Measurements from ENCODE around the gene UCN.
"Not testable (repeated sequence)": the region's sequence is repeated elsewhere in the genome, so short reads cannot be mapped to it uniquely, and the experiment has no call there.

Gene UCN

DNA sequence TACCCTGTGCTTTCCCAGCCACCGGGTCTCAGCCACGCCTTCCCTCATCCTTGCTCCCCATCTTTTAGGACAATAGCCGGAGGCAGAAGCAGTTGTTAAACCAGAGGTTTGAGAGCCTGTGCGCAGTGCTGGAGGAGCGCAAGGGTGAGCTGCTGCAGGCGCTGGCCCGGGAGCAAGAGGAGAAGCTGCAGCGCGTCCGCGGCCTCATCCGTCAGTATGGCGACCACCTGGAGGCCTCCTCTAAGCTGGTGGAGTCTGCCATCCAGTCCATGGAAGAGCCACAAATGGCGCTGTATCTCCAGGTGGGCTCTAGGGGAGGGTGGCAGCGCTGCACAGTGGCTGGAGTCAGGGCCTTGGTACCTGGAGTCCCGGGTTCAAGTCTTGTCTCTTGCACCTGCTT is 2.7 kb downstream of the UCN start:
- ATAC-seq (no peak), DNase-seq (ENCODE audit: low spot score in 2 of 2) (no peak)
- Mint-ChIP-seq H3K36me3 (peaks cover 6% of the 10 kb centered on the region), H3K27ac (no peak overlapping the region), H3K9me3 (no peaks in the 10 kb centered on the region), H3K4me3 (peak overlapping the region; percentile 55), H3K4me1 (peaks cover 12% of the 10 kb centered on the region)

DNA sequence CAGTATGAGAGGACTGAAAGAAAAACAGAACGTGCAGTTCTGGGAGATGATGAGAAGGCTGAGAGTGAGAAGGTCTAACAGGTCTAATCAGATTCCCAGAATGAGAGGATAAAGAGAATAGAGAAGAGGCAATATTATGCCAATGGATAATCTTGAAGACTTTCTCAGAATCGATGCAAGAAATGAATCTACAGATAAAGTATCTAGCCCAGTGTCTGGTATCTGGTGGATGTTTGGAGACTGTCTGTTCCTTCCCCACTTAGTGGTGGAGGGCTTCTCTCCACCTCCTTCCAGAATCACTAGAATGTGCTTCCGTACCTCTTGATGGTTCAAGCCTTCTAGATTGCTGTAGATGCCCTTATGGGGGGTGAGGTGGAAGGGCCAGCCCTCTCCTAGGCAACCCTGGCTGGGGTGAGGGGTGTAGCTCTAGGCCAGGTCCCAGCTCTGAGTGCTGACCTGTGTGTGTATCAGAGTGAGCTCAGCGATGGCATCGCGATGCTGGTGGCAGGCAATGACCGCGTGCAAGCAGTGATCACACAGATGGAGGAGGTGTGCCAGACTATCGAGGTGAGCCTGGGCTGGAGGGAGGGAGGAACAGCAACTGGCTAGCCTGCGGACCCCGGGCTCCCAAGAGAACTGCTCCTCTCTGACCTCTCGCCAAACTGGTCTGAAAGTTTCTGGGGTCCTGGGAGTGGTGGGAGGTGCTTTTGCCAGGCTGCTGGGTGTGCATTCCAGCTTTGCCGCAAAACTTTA is 3.6 kb downstream of the UCN start:
- no peaks in the 10 kb centered on the region for H3K9me3 Mint-ChIP-seq
- no peak overlapping the region for H3K4me3 Mint-ChIP-seq
- DNase-seq (ENCODE audit: low spot score in 2 of 2): no peak
- no peaks in the 10 kb centered on the region for H3K36me3 Mint-ChIP-seq
- ATAC-seq: no peak
- peaks cover 12% of the 10 kb centered on the region for H3K4me1 Mint-ChIP-seq
- no peak overlapping the region for H3K27ac Mint-ChIP-seq

DNA sequence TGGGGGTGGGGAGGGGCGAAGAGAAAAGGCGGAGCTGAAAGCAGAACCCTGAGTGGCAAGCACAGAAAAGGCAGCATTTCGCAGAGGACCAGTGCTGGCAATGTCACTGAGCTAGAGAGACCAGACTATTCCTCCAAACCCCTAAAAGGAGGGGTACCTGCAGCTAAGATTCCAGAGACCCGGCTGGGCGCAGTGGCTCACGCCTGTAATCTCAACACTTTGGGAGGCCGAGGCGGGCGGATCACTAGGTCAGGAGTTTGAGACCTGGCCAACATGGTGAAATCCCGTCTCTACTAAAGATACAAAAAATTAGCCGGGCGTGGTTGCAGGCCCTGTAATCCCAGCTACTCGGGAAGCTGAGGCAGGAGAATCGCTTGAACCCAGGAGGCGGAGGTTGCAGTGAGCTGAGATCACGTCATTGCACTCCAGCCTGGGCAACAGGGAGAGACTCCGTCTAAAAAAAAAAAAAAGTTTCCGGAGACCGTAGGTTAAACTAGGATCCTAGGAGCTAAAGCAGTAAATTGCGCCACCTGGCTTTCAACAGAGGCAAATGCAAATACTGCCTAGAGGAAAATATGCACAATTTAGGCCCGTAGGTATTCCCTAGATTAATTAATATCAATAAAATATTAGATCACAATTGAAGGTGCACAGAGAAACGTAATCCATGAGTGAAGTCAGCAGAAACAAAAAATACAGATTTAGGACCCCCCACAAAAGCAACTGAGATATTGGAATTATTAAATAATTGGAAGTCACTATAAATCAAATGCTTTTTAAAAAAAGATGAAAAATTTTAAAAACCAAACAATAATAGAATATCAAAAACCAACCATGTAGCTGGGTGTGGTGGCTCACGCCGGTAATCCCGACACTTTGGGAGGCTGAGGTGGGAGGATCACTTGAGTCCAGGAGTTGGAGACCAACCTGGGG is 4.9 kb downstream of the UCN start:
- H3K4me1 Mint-ChIP-seq: peaks cover 12% of the 10 kb centered on the region
- no peaks in the 10 kb centered on the region for H3K36me3 Mint-ChIP-seq
- peak; percentile 17 to 65 for DNase-seq (ENCODE audit: low spot score in 2 of 2)
- H3K27ac Mint-ChIP-seq: no peak overlapping the region
- H3K4me3 Mint-ChIP-seq: peak overlapping the region; percentile 25
- H3K9me3 Mint-ChIP-seq: no peaks in the 10 kb centered on the region
- ATAC-seq: peak; percentile 62

DNA sequence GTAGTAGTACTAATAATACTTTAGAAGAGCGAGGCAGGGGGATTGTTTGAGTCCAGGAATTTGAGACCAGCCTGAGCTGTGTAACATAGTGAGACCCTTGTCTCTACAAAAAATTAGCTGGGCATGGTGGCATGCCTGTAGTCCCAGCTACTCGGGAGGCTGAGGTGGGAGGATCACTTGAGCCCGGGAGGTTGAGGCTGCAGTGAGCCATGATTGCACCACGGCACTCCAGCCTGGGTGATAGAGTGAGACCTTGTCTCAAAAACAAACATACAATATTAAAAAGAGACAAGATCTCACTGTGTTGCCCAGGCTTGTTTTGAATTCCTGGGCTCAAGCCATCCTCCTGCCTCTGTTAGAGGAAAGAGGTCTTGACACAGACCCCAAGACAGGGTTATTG is 7.6 kb downstream of the UCN start:
- H3K4me1 Mint-ChIP-seq; H3K9me3 Mint-ChIP-seq; DNase-seq (ENCODE audit: low spot score in 2 of 2); H3K4me3 Mint-ChIP-seq; ATAC-seq; H3K36me3 Mint-ChIP-seq; H3K27ac Mint-ChIP-seq: not testable (repeated sequence)

DNA sequence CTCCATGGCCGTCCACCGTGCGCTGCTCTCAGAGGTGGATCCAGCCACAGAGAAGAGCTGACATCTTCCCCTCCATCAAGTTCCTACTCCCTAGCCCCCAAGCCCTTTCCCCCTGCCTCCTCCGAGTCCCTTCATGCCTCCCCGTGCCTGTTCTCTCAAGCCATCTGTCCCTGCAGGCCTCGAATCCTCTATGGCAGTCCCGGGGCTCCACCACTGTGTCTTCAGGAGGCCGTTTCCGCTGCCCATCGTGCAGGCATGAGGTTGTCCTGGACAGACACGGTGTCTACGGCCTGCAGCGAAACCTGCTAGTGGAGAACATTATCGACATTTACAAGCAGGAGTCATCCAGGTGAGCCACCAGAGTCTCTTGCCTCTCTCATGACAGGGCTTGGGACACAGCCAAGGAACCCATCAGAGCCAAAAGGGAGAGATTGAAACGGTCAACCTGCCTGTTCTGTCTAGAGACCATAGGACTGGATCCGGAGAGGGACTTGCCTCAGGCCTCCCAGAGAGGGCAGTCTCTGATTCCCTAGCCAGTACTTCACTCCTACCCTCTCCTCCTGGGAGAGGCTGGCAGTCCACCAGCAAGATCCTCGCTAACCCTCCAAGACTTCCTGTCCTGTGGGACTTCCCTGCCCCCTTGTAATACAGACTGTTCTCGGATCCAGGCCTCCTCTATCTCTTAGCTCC is 9.7 kb downstream of the UCN start:
- Mint-ChIP-seq H3K36me3 (no peaks in the 10 kb centered on the region), H3K4me1 (no peaks in the 10 kb centered on the region), H3K27ac (no peak overlapping the region), H3K9me3 (no peaks in the 10 kb centered on the region), H3K4me3 (no peak overlapping the region)
- DNase-seq (ENCODE audit: low spot score in 2 of 2) (no peak), ATAC-seq (no peak)

DNA sequence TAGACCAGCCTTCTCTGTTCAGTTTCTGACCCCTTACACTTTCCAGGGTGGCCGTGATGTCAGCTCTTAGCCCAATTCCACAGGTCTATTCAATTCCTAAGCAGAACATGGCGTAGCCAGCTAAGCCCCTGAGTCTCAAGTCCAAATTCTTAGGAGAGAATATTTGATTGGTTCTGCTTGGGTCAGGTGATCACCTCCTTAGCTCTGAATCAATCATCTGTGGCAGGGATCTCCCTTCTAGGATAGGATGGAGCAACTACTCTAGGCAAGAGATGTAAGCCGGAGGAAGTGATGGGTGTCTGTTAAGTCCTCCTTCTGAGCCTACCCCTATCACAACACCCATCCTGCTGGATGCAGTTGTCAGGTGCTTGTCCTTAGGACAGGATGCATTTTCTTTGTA is 11.1 kb downstream of the UCN start:
- Mint-ChIP-seq H3K4me1 (no peaks in the 10 kb centered on the region), H3K27ac (no peak overlapping the region), H3K36me3 (no peaks in the 10 kb centered on the region), H3K4me3 (no peak overlapping the region), H3K9me3 (no peaks in the 10 kb centered on the region)
- DNase-seq (ENCODE audit: low spot score in 2 of 2): no peak
- no peak for ATAC-seq

DNA sequence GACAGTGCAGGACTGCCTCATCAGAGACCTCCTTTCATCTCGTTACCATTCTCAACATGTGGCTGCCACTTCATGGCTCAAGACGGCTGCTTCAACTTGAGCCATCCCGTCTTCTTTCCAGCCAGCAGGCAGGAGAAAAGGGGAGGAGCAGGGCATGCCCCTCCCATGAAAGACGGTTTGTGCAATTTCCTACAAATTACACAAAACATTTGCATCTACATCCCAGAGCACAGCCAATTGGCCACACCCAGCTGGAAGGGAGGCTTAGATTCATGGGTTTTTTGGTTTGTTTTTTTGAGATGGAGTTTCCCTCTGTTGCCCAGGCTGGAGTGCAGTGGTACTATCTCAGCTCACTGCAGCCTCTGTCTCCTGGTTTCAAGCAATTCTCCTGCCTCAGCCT is 11.8 kb downstream of the UCN start:
- Mint-ChIP-seq H3K36me3 (no peaks in the 10 kb centered on the region), H3K9me3 (no peaks in the 10 kb centered on the region), H3K4me3 (no peak overlapping the region), H3K4me1 (no peaks in the 10 kb centered on the region), H3K27ac (no peak overlapping the region)
- ATAC-seq (no peak), DNase-seq (ENCODE audit: low spot score in 2 of 2) (no peak)

DNA sequence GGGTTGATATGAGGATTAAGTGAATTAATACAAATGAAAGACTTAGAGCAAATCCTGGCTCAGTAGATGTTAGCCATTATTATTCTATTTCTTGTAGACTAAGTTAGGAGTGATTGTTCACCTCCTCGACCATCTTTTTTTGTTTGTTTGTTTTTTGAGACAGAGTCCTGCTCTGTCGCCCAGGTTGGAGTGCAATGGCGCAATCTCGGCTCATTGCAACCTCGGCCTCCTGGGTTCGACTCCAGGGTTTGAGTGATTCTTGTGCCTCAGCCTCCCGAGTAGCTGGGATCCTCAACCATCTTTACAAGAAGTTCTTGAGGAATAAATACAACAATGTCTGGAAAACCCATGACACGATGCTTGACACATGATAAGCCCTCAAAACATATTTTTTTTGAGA is 13.3 kb downstream of the UCN start:
- no peaks in the 10 kb centered on the region for H3K36me3 Mint-ChIP-seq
- no peak for ATAC-seq
- H3K27ac Mint-ChIP-seq: no peak overlapping the region
- no peaks in the 10 kb centered on the region for H3K4me1 Mint-ChIP-seq
- H3K9me3 Mint-ChIP-seq: no peaks in the 10 kb centered on the region
- H3K4me3 Mint-ChIP-seq: no peak overlapping the region
- DNase-seq (ENCODE audit: low spot score in 2 of 2): no peak

DNA sequence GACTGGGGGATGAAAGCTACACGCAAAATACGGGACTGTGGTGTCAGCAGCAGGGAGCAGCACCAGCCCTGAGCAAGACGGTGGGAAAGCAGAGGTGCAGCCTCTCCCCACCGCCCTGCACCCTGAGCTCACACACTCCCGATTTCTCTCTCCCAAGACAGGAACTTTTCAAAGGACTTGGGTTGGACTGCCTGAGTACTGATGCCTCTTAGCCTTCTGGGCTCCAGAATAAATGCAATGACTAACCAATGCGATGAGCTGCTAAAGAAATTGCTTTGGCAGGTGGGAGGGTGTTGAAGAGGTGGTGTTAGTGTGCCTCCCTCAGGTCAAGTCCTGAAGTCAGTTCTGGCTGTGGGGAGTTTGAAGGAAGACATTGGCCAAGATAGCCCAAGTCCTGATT is 16.4 kb downstream of the UCN start:
- Mint-ChIP-seq H3K4me3 (no peak overlapping the region), H3K27ac (no peak overlapping the region), H3K9me3 (no peaks in the 10 kb centered on the region), H3K4me1 (no peaks in the 10 kb centered on the region), H3K36me3 (no peaks in the 10 kb centered on the region)
- ATAC-seq (no peak), DNase-seq (ENCODE audit: low spot score in 2 of 2) (no peak)

DNA sequence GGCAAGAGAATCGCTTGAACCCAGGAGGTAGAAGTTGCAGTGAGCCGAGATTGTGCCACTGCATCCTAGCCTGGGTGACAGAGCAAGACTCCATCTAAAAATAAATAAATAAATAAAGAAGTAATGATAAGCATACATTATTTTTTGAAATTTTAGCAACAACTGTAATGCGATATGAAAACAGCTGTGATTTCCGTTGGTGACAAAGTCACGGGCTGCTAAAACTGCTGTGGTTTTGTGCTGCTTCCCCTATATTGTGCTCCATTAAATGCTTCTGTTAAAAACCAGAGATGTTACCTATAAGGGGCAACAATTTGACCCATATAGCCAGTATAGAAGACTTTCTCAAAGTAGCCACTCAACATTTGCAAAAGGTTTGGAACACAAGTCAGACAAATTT is 17.7 kb downstream of the UCN start:
- H3K9me3 Mint-ChIP-seq: no peaks in the 10 kb centered on the region
- ATAC-seq (no peak), DNase-seq (ENCODE audit: low spot score in 2 of 2) (no peak)
- H3K27ac Mint-ChIP-seq: no peak overlapping the region
- no peaks in the 10 kb centered on the region for H3K4me1 Mint-ChIP-seq
- H3K36me3 Mint-ChIP-seq: no peaks in the 10 kb centered on the region
- H3K4me3 Mint-ChIP-seq: no peak overlapping the region

DNA sequence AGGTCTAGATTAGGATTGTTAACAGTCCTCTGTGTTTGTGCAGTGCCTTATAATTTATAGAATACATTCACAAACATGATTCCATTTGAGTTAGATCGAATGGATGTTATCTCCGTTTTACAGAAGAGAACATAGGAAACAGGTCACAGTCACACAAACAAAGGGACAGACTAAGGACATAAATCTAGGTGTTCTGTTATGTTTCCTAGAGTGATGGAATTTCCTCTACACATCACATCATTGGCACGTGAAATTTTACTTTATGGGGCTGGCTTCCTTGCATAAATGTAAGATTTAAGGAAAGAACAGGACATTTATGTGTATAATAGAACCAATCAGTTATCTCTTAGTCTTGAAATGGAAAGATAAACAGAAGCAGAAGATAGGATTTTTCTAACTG is 19.6 kb downstream of the UCN start:
- H3K4me3 Mint-ChIP-seq: no peak overlapping the region
- no peaks in the 10 kb centered on the region for H3K36me3 Mint-ChIP-seq
- H3K9me3 Mint-ChIP-seq: no peaks in the 10 kb centered on the region
- no peak for ATAC-seq
- no peak overlapping the region for H3K27ac Mint-ChIP-seq
- H3K4me1 Mint-ChIP-seq: no peaks in the 10 kb centered on the region
- no peak for DNase-seq (ENCODE audit: low spot score in 2 of 2)

DNA sequence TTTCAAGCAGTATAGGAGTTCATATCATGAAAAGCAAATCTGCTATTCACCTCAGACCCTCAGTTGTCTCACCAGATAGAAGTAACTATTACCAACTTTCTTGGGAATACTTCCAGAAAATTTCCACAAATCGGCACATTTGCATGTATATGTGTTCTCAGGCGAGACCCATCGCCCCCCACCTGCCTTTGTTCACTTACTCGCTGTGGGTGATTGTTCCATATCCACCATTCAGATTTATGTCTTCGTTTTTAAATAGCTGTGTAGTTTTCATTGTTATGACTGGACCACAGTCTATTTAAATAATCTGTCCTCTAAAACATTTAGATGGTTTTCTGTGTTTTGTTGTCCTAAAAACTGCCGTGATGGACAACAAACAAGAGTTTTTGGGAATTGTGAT is 22.8 kb downstream of the UCN start:
- H3K9me3 Mint-ChIP-seq: no peaks in the 10 kb centered on the region
- ATAC-seq (no peak), DNase-seq (ENCODE audit: low spot score in 2 of 2) (no peak)
- H3K4me1 Mint-ChIP-seq: no peaks in the 10 kb centered on the region
- no peak overlapping the region for H3K27ac Mint-ChIP-seq
- no peaks in the 10 kb centered on the region for H3K36me3 Mint-ChIP-seq
- H3K4me3 Mint-ChIP-seq: no peak overlapping the region

DNA sequence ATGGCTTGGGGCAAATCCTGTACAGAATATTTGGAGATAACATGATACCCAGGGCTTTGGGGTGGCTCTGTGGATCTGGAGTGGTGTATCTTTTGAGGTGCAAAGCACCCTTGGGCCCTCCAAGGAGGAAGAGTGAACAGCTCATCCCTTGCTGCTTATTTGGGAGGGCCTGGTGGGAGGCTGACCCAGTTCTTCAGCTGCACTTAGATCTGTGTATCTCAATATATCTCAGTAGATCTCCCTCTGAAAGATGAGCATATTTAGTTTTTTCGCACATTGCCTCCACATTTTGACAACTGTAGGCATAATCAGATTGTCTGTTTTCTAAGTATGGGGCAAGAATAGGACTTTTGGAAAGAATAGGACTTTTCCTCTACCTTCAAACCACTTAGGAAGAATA is 23.2 kb downstream of the UCN start:
- H3K27ac Mint-ChIP-seq: no peak overlapping the region
- ATAC-seq: no peak
- H3K36me3 Mint-ChIP-seq: no peaks in the 10 kb centered on the region

DNA sequence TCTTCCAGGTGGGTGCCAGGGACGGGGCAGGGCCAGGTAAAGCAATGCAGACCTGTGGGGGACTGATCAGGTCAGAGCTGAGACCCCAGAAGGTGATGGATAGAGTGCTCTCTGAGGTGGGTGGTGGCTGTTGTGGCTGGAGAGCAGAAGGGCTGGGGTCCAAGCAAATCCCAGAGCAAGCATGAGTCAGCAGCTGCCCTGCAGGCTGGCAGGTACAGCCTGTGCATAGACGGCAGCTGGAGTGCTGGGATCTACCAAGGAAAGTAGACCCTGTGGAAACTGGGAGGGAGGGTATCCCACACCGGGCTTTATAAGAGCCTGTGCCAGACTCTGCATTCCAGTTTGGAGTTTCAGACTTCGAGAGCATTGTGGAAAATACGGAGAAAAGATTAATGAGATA is 25.4 kb downstream of the UCN start:
- Mint-ChIP-seq H3K4me1 (no peaks in the 10 kb centered on the region), H3K27ac (no peak overlapping the region), H3K36me3 (no peaks in the 10 kb centered on the region), H3K4me3 (no peak overlapping the region), H3K9me3 (no peaks in the 10 kb centered on the region)
- DNase-seq (ENCODE audit: low spot score in 2 of 2) (no peak), ATAC-seq (no peak)

More for the DNA sequence above, 23.2 kb downstream of the UCN start:
- H3K4me1 Mint-ChIP-seq: no peaks in the 10 kb centered on the region
- no peak overlapping the region for H3K4me3 Mint-ChIP-seq
- H3K9me3 Mint-ChIP-seq: no peaks in the 10 kb centered on the region
- DNase-seq (ENCODE audit: low spot score in 2 of 2): no peak

DNA sequence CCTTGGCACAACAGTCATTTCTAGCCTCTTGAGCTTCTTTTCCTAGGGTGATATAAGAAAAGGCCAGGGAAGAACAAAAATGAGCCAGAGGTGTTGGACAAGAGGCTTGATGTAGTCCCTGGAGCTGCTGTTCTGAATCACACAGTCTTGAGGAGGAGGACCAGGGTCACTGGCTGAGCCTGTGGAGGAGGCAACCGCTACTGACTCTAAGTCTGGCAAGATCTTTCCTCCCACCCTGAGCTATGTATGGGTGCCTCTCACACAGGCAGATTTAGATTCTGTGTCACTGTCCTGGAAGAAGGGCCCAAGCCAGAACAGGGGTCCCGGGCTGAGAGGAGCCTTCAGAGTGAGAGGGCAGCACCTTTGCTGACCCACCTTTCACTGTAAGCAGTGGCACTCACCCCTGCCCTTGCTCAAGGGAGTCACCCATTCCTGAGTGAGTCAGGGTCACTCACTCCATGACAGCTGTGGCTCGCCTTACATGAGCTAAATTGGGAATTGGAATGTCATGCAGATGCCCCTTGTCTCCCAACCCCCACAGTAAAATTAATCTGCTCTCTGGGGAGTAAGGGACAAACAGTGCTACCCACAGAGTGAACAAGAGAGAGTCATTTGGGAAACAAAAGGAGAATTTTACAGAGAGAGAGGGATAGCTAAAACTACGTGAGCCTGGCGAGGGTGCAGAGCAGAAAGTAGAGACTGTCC is 26.2 kb downstream of the UCN start, which contains the start of gene TRIM54:
Gene TRIM54 (plus strand): TSS at position 575 of the 705 bp plus-strand sequence. CDS start 303 bp downstream, outside the sequence.
- H3K27ac Mint-ChIP-seq: no peak within 1 kb of the TSS
- H3K36me3 Mint-ChIP-seq: no peaks in the 10 kb centered on the region
- H3K9me3 Mint-ChIP-seq: no peaks in the 10 kb centered on the region
- H3K4me3 Mint-ChIP-seq: no peak within 1 kb of the TSS
- no peaks in the 10 kb centered on the region for H3K4me1 Mint-ChIP-seq
- no peak for DNase-seq (ENCODE audit: low spot score in 2 of 2)
- peak; percentile 26 for ATAC-seq
